ENCODE measurements around the gene IHH.

The IHH gene

DNA sequence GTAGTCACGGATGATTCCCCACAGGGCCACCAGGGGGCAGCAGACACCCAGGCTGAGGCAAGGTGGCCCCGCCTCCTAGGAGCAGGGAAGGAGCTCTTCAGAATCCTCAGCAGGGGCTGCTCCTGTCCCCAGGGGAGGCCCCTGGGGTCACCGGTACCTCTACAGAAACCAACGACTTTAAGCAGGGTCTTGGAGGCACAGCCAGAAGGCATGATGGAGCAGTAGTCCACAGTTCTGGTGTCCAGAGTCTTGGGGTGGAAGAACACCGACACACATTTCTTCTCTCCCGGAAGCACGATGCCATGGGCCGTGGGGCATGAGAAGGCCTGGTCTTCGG lies 30.9 kb downstream of the IHH start:
- H3K27ac ChIP-seq: no peak overlapping the region
- TF ChIP-seq ZFX (IDR thresholded peaks at IDR 0.05; ENCODE audit: borderline replicate concordance): no peak
- TF ChIP-seq, protein P1, sequence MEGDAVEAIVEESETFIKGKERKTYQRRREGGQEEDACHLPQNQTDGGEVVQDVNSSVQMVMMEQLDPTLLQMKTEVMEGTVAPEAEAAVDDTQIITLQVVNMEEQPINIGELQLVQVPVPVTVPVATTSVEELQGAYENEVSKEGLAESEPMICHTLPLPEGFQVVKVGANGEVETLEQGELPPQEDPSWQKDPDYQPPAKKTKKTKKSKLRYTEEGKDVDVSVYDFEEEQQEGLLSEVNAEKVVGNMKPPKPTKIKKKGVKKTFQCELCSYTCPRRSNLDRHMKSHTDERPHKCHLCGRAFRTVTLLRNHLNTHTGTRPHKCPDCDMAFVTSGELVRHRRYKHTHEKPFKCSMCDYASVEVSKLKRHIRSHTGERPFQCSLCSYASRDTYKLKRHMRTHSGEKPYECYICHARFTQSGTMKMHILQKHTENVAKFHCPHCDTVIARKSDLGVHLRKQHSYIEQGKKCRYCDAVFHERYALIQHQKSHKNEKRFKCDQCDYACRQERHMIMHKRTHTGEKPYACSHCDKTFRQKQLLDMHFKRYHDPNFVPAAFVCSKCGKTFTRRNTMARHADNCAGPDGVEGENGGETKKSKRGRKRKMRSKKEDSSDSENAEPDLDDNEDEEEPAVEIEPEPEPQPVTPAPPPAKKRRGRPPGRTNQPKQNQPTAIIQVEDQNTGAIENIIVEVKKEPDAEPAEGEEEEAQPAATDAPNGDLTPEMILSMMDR (IDR thresholded peaks at IDR 0.05): peak; percentile 96

DNA sequence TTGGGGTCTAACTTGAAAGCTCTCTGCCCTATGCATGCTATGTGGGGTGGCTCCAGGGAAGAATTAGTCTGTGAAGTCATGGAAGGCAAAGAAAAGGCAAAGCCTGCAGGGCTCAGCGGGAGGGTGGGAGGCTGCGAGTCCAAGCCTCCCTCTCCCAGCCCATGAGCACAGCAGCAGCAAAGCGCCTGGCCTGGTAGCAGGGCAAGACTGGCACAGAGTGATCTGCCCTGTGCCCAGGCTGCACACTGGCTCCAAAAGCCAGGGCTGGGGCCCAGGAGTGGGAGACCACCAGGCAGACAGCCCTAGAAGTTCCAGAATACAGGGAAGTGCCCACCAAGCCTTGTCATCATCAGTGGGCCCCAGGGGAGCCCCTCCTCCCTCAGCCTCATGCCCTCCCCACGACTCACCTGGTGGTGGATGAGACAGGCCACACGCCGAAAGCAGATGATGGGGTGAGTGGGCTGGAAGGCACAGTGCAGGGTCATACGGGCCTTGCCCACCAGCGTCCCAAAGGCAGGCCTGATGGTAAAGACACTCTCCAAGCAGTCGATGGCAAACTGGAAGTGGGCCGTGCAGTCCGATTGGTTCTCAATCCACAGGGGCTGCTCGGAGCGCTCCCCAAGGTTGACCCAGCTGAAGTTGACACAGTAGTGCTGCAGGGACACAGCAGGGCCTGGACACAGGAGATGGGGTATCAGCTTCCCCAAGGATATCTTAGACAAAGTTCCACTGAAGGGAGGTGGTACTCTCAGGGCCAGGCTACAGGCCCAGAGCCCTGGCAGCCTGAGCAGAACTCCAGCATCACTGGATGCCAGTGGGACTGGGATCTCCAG lies 31.5 kb downstream of the IHH start:
- H3K27ac ChIP-seq: no peak overlapping the region
- TF ChIP-seq, protein P1 (IDR thresholded peaks at IDR 0.05): no peak
- TF ChIP-seq ZFX (IDR thresholded peaks at IDR 0.05; ENCODE audit: borderline replicate concordance): no peak

DNA sequence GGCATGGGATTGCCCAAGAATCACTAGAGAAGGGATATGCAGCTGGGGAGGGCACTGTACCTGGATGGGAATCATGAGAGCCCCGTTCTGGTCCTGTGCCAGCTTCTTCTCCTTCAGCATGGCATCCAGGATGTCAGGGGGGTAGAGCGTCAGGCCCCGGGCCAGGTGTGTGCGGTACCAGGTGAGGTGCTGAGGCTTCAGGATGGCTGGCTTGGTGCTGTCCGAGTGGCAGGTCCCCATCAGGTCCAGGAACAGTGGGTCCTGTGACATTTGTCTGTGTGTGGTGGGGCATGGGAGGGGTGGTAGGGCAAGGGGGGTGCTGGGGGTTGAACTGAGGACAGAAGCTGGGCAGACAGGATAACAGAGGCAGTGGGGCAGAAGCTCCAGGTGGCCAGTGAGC lies 32.6 kb downstream of the IHH start:
- H3K27ac ChIP-seq: no peak overlapping the region
- no peak for TF ChIP-seq ZFX (IDR thresholded peaks at IDR 0.05; ENCODE audit: borderline replicate concordance)
- TF ChIP-seq, protein P1 (IDR thresholded peaks at IDR 0.05): no peak

DNA sequence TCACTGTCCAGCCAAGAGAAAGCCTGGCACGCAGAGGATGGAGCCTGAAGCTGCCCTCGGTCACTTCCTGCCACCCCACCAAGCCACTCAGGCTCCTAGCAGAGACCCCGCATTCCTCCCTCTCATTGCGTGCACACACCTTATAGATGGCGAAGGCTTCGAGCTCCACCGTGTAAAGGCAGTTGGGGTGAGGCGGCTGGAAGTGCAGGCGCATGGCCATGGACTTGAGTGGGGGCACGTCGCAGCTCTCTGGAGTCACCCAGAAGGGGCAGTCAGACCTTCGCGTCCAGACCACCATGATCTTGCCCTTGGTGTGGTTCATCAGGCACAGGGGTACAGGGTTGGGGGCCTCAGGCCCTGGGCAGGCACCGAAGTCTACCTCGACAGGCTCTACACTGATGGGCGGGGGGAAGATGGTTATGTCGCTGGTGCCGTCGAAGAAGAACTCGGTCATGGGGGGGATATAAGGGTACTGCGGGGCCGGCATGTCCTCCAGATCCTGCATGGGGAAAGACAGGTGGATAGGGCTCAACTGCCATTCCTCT lies 33.1 kb downstream of the IHH start:
- no peak for TF ChIP-seq ZFX (IDR thresholded peaks at IDR 0.05; ENCODE audit: borderline replicate concordance)
- TF ChIP-seq, protein P1 (IDR thresholded peaks at IDR 0.05): no peak
- no peak overlapping the region for H3K27ac ChIP-seq

DNA sequence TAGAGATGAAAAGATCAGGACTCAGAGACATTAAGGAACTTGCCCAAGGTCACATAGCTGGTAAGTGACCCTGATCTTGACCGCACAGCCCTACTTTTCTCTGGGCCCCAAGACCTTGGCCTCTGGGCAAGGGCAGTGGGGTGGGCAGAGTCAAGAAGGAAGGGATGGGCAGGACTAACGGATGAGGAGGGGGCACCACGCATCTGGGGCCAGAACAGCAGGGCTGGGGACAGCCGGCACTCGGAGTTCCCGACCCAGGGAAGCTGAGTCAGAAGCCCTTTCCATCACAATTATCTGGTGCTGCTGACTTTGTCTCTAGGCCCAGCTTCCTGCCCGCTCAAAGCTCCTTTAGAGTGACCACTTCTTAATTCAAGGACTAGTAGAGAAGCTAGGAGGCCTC lies 33.8 kb downstream of the IHH start:
- H3K27ac ChIP-seq: no peak overlapping the region
- TF ChIP-seq, protein P1 (IDR thresholded peaks at IDR 0.05): no peak
- TF ChIP-seq ZFX (IDR thresholded peaks at IDR 0.05; ENCODE audit: borderline replicate concordance): no peak

DNA sequence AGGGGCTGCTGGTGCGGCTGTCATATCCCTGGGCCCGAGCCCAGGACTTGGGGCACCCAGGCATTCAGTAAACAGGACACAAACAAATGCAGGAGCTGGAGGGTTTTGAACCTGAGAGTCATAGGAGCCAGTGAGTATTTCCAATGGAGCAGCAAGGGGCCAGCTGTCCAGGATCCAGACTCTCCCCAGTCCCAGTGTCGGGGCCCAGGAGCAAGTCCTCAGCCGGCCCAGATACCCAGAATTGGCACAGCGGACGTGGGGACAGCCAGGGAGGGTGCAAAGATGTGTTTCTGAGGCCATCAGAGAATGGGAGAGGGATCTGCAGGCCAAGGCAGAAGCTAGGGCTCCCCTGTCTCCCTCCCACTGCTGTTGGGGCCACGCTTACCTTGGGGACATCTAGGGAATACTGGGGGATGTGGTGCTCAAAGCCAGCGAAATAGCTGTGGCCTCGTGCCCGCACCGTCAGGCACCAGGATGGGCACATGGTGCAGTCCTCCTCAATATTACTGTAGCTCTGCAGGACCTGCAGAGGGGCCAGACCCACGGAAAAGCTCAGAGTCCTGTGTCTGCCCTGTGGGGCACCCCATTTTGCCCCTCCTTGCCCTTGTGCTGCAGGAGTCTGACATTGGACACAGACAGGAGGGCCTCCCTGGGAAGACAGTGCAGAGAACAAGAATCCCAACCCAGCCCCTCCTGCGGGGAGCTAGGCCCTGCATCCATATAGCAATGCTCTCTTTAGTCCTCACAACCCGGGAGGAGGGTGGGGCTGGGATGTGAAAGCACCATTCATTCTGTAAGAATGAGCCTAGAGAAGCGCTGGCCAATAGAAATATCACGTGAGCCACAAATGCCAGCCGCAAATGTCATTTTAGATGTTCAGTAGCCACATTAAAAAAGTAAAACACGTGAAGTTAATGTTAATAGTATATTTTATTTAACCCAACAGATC lies 34.8 kb downstream of the IHH start:
- no peak overlapping the region for H3K27ac ChIP-seq
- no peak for TF ChIP-seq ZFX (IDR thresholded peaks at IDR 0.05; ENCODE audit: borderline replicate concordance)
- TF ChIP-seq, protein P1 (IDR thresholded peaks at IDR 0.05): no peak

Data from 22Rv1 (cell line).